Gastrocnemius medialis (tissue), 4 donors: Measurements from ENCODE around the gene RGMB.

Experiments
- POLR2A ChIP-seq, 2 donors: fragments of 450-650 bp; IDR thresholded peaks; one replicate each; pipeline ENCODE4 v1.6.1; 2017; ENCODE audit warnings: antibody characterized with exemption in 2 of 2, mild to moderate bottlenecking in 2 of 2, moderate library complexity in 2 of 2
- TF ChIP-seq, protein P1 (sequence below), 5 experiments: fragments of 450-650 bp in 3 of 5; fragments of 200-600 bp in 2 of 5; sonication (generic) in 2 of 5; IDR thresholded peaks in 4 of 5; conservative IDR thresholded peaks in 1 of 5; 1 replicate in 4 of 5; 2 replicates in 1 of 5; pipeline ENCODE4 v1.5.1; 2016 to 2019; ENCODE audit warnings: antibody characterized with exemption in 5 of 5, mild to moderate bottlenecking in 3 of 5, moderate library complexity in 3 of 5

DNA sequence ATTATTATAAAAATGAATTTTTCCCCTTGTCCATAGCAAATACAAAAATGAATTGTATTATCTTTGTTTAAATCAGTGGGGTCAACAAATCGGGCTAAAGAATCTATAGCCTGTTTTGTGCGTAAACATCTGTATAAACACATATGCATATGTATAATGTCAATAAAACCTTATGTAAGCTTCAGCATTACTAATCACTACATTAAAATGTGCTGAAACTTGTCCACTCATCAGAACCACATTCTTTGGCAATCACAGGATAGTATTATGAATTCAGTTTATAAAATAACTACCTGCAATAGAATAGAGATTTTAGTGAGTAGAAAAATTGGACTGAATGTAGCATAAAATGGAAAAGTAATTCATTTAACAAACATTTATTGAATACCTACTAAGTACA lies 30.6 kb downstream of the RGMB start:
- TF ChIP-seq, protein P1, sequence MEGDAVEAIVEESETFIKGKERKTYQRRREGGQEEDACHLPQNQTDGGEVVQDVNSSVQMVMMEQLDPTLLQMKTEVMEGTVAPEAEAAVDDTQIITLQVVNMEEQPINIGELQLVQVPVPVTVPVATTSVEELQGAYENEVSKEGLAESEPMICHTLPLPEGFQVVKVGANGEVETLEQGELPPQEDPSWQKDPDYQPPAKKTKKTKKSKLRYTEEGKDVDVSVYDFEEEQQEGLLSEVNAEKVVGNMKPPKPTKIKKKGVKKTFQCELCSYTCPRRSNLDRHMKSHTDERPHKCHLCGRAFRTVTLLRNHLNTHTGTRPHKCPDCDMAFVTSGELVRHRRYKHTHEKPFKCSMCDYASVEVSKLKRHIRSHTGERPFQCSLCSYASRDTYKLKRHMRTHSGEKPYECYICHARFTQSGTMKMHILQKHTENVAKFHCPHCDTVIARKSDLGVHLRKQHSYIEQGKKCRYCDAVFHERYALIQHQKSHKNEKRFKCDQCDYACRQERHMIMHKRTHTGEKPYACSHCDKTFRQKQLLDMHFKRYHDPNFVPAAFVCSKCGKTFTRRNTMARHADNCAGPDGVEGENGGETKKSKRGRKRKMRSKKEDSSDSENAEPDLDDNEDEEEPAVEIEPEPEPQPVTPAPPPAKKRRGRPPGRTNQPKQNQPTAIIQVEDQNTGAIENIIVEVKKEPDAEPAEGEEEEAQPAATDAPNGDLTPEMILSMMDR (IDR thresholded peaks at IDR 0.05 in 4 of 5, conservative IDR thresholded peaks at IDR 0.05 in 1 of 5), result no peak
- TF ChIP-seq POLR2A (IDR thresholded peaks at IDR 0.05), result no peak
